SH-SY5Y (cell line): ENCODE data around the gene BEGAIN.
A peak's percentile ranks its signal among the peaks of the same experiment; 100 is the strongest.

Experiments
- GATA2 ChIP-seq: IDR thresholded peaks from 2 replicates; pipeline ENCODE4 v1.6.1; 2011; ENCODE audit warnings: mild to moderate bottlenecking, low read depth, low read length
- GATA3 ChIP-seq: IDR thresholded peaks from 2 replicates; pipeline ENCODE4 v1.6.1; 2011; ENCODE audit warnings: low read depth, mild to moderate bottlenecking, low read length, moderate library complexity

Gene BEGAIN

DNA sequence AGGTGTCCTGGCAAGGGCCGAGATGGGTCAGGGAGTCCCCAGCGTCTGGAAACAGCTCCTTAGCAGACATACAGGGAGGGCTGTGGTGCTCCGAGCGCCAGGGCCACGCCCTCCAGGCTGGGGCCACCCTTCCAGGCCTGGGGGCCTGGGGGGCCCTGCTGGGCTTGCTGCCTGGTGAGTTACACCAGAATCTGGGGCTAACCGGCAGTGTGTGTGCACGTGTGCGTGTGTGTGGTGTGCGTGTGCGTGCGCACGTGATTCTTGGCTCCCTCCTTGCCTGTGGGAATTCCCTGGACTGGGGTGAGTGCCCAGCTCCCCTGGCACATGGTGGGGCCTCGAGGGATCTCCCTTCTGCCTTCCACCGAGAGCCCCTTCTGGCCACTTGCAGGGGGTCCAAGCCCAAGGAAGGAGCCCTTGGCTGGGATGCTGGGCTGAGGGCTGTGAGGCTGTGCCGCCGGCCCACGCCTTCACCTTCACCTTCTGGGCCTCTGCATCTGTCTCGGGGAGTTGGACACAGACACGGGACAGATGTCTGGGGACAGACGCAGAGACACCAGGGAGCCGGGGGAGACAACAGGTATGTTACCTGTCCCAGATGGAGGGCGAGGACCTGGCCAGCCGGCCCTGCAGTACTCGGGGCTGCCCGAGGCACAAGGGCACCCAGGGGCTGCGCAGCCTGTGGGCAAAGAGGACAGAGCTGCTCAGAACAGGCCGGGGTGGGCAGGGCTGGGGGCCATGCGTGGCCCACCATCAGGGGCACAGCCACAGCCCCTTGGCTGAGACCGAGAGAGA, 37.2 kb downstream of the BEGAIN start:
- TF ChIP-seq GATA2: no peak
- TF ChIP-seq GATA3: no peak

DNA sequence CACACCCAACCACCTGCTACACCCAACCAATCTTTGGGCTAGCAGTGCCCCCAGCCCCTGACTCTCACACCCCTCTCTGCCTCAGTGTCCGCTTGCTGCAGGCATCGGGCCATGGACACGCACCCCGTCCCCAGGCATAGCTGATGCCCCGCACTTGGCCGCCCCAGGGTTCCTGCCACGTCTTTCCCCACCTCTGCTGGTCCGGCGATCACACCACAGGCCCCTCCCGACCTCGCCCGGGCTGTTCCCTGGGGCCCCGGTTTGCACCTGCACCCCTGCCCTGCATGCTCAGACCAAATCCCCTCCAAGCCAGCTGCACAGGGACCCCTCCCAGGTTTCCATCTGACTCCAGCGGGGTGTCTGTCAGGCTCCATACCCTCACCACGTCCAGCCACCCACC, 38.3 kb downstream of the BEGAIN start:
- TF ChIP-seq GATA2 (no peak), GATA3 (no peak)

DNA sequence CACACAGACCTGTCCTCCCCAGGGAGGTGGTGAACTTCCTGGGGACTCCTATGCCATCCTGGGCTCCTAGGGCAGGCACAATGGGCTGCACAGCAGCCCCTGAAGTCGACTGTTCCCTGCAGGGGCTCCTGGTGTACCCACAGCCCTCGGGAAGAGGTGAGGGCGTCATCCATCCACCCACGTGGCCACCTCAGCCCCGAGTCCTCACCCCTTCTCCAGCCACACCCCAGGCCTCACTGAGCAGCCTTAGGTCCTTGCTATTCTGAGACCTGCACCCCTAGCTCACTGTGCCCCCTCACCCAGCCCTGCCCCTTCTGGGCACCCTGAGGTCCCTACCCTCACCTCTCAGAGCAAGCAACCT, 38.9 kb downstream of the BEGAIN start:
- no peak for TF ChIP-seq GATA3
- no peak for TF ChIP-seq GATA2

DNA sequence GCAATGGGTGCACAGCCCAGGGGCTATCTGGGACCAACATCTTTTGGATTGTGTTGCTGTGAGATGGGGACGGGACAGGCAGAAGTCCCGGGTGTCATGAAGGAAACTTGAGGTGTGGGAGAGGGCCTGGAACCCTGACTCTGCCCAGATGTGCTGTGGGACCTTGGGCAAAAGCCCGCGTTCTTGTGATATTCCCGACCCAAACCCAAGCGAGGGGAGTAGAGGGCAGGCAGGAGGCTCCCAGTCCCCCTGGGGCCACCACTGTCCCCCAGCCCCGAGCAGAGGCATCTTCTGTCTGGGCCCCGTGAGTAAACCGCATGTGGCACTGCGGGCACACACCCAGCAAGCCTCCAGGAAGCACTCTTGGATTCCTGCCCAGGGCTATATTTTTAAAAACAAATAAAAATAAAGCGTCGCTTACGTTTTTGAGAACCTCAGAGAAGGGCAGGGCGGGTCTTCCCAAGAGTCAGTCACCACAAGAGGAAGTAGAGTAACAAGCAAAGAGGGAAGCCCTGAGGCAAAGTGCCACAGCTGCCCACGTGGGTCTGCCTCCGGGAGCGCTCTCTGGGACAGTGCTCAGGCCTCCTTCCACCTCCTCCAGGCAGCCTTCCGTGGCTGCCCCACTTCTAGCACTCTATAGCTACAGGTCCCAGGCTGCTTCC, 39.5 kb downstream of the BEGAIN start:
- TF ChIP-seq GATA3 (no peak), GATA2 (peak; percentile 8; the same call in 1 of the 2 replicates)

DNA sequence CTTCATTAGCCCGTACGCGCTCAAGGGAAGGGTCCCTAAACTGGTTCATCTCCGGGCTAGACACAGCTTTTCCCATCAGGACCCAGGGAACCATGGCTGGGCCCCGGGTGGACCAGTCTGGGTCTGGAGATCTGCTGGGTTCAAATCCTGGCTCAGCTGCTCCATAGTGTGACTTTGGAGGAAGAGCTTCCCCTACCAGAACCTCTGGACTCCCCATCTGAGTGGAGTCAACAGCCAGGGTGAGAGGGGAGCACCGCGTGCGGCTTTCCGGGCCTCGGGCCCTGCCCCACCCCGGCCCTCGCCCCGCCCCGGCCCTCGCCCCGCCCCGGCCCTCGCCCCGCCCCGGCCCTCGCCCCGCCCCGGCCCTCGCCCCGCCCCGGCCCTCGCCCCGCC, 41.2 kb downstream of the BEGAIN start:
- TF ChIP-seq GATA3 (no peak), GATA2 (no peak)

DNA sequence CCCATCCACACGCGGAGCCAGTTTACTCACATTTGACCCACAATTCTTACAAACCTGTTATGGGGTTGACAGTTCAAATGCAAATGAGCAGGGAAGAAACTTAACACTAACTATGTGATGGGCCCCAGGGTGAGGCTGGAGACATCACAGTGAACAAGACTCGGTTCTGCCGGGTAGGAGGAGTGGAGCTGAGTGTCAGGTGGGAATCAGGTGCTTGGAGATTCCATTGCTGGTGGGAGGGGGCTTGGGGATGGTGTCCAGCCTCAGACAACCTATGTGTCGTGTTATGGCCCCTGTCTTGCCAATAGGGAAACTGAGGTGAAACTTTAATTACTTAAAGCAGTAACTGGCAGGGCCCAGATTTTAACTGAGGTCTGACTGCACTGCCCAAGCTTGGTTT, 41.9 kb downstream of the BEGAIN start:
- TF ChIP-seq GATA2 (no peak), GATA3 (no peak)

DNA sequence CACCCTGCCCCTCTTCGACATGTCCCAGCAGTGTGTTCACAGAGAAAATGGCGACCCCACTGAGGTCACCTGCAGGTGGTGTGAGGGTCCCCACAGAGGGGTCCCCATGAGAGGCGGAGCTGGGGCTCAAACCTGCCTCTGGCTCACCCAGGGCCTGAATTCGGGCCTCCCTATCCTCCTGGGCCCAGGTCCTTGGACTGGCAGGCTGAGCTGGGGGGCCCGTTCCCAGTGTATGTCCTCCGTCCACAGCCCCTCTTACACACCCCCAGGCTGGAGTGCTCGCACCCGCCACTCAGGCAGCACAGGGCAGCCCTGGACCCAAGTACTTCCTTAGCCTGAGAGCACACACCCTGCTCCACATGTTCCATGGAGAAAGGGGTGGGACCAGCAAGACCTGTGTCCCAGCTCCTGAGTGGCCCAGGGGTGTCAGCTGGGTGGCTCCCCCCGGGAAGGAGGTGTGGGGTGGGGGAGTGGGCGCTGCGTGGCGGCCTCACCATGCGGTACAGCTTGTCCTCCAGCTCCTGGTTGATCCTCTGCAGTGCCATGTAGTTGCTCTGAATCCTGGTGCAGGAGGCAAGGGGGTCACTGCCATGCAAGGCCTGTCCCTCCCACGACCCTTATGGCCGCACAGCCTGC, 42.6 kb downstream of the BEGAIN start:
- no peak for TF ChIP-seq GATA3

DNA sequence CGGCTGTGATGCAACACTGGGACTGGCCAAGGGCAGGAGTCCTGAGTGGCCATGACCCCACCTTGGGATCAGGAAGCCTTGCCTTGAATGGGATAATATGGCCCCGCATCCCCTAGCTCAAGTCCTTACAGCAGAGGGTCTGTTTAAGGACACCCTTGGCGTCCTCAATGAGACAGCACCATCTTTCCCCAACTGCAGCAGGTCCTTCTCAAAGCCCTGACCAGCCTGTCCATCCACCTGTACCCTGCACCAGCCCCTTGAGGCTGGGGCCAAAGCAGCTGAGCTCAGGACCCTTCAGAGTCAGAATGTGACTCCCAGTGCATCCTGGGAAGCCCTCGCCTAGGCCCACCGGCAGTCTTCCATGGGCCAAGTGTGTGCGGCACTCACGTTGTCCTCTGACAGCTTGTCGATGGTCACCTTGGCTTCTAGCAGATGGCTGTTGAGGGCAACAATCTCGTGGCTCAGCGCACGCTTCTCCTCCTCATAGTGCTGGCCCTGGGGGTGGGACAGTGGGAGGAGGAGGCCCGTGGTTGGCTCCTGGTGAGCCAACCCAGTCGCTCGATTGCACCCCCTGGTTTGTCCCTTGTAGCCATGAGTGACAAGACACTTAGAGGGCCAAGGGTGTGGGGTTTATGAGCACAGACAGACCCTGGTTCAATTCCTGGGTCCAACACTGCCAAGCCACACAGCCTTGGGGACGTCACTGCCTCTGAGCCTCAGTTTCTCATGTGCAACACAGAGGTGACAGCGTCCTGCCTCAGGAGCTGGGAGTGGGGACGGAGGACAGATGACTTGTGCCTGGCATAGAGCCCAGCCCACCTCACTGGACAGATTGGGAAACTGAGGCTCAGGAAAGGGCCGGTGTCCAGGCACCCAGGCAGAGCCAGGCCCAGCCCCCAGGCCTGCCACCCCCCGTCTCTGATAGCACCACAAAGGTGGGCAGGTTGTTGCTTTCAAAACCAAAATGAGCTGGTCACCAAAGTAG, 43.5 kb downstream of the BEGAIN start:
- TF ChIP-seq GATA2 (no peak), GATA3 (no peak)

DNA sequence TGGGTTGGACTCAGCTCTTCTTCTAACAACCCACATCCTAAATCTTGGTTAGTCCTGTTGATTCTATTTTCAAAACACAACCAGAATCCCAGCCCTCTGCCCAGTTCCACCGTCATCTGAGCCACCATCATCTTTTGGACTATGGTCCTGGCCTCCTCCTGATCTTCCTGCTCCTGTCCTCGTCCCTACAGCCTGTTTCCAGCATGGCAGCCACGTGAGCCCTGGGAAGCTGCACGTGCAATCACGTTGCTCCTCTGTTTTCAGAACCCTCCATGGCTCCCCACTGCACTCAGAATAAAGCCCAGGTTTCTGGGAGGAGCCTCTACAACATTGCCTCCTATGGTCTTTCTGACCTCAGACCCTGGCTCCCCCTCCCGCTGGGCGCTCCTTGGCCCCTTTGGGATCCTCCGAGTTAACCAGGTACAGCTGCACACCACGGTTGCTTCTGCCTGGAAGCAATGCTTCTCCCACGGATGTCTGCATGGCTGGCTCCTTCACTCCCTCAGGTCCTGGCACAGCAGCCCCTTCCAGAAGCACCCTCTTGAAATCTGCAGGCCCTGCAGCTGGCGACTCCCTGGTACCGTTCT, 44.5 kb downstream of the BEGAIN start:
- TF ChIP-seq GATA3 (no peak), GATA2 (no peak)

DNA sequence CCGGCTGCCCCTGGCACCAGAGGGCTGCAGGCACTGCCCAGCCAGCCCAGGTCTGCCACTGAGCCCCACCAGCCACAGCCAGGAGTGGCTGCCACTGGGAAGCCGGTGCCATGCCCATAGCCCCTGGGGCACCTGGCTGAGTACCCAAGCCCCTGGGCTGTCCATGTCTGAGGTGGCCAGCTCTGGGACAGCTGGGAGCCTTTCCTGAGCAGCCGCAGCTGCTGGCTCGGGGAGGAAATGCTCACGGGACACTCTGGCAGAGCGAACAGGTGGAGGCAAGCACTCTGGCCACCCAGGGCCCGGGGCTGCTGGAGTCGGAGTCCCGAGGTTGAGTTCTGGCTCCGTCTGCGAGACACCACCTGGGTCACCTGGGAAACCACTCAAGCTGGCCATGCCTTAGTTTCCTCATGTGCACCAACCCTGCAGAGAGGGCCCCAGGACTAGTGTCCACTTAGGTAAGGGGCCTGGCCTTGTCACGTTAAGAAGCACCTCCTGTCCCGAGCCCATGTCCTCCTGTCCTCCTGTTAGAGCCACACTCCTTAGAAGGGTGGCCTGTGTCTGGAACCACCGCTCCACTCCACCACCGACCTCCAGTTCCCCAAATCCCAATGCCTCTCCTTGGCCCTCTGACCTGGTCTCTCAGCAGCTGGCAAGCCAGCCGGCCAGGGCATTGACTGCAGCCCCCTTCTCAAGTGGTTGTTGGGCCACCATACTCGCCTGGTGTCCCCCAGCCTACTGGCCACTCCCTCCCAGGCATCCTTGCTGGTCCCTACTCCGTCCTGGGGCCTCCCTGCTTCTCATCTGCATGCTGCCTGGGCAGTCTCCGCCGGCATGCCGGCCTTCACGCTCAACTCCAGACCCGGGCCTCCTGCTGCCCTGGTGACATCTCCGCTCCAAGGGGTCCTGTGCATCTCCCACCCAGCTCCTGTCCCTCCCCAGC, 45.3 kb downstream of the BEGAIN start:
- TF ChIP-seq GATA3 (no peak), GATA2 (no peak)

DNA sequence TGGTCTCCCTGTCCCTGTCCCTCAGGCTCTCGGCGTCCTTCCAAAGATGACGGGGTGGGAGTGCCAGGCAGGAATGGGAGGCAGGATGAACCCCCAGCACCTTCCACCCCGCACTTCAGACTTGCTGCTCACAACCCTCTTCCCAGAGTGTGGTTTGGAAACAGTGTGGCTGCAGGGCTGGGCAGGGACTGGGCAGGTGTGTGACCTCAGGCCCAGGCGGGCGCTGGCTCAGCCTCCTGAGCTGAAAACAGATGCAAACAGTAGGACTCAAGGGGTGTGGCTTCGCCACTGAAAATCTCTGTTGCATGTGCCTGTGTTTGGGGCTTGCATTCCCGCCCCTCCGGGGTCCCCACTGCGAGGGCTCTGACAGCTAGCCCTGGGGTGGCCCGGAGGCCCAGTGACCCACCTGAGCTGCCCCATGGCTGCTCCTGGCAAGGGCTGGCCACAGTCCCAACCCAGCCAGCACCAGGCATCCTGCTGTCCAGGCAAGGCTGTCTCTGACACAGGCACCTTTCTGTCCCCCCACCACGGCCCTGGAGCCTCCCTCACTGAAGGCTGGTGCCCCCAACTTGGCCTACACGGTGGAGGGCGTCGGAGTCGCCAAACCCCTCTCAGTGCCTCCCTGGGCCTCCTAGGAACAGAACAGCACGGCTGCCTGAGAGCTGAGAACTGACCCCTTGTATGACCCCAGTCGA, 46.1 kb downstream of the BEGAIN start:
- TF ChIP-seq GATA3 (no peak), GATA2 (no peak)
